ENCODE measurements around the gene QRICH2. TPM values are rescaled to one million over a fixed set of nuclear protein-coding genes. Genes with fewer than 3 reads are reported as not detected.
A peak's percentile ranks its signal among the peaks of the same experiment; 100 is the strongest.

Gene QRICH2
- total and polyA plus RNA-seq, 9 of the 15 experiments (the other 6 are each of a cell fraction or from before 2014, with no cell fraction given), result 0.03 to 1.6 (median 0.81) TPM

- no peak for TF ChIP-seq TCFL5 (CRISPR knock-in tag; conservative IDR thresholded peaks at IDR 0.05)
- peak; percentile 70 for TF ChIP-seq RBM22 (IDR thresholded peaks at IDR 0.05; ENCODE audit: low read depth, low read length, poor library complexity, severe bottlenecking)
- no peak for TF ChIP-seq FOS (IDR thresholded peaks at IDR 0.05; ENCODE audit: extremely low read depth, insufficient read length)
- peak; percentile 47; the same call in 1 of the 2 replicates for TF ChIP-seq ZBED1 (IDR thresholded peaks at IDR 0.05)
- TF ChIP-seq GATAD2B (IDR thresholded peaks at IDR 0.05; ENCODE audit: borderline replicate concordance), result no peak
- TF ChIP-seq, protein P1, sequence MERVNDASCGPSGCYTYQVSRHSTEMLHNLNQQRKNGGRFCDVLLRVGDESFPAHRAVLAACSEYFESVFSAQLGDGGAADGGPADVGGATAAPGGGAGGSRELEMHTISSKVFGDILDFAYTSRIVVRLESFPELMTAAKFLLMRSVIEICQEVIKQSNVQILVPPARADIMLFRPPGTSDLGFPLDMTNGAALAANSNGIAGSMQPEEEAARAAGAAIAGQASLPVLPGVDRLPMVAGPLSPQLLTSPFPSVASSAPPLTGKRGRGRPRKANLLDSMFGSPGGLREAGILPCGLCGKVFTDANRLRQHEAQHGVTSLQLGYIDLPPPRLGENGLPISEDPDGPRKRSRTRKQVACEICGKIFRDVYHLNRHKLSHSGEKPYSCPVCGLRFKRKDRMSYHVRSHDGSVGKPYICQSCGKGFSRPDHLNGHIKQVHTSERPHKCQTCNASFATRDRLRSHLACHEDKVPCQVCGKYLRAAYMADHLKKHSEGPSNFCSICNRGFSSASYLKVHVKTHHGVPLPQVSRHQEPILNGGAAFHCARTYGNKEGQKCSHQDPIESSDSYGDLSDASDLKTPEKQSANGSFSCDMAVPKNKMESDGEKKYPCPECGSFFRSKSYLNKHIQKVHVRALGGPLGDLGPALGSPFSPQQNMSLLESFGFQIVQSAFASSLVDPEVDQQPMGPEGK (CRISPR knock-in tag; IDR thresholded peaks at IDR 0.05; ENCODE audit: borderline replicate concordance), result no peak
- TF ChIP-seq ZNF232 (CRISPR knock-in tag; IDR thresholded peaks at IDR 0.05), result no peak
- TF ChIP-seq PTBP1 (IDR thresholded peaks at IDR 0.05; ENCODE audit: low read depth, low read length), result no peak
- TF ChIP-seq SMARCA4 (IDR thresholded peaks at IDR 0.05), result no peak
- TF ChIP-seq ZNF197 (CRISPR knock-in tag; IDR thresholded peaks at IDR 0.05; ENCODE audit: low read depth), result no peak
- TF ChIP-seq ZMIZ1 (IDR thresholded peaks at IDR 0.05; ENCODE audit: low read depth in 2 of 2, low read length in 2 of 2), result 0 out of 4 replicates have a peak, but pooled peaks of 1 of the 2 experiments have one; percentile 13
- no peak for TF ChIP-seq NCOA2 (IDR thresholded peaks at IDR 0.05; ENCODE audit: partially characterized antibody in 2 of 2)
- no peak for TF ChIP-seq TAF1 (IDR thresholded peaks at IDR 0.05; ENCODE audit: control insufficient read depth, extremely low read depth, insufficient read depth, low read length, severe bottlenecking)
- no peak for TF ChIP-seq ZNF551 (CRISPR knock-in tag; IDR thresholded peaks at IDR 0.05)
- no peak for TF ChIP-seq CBX8 (IDR thresholded peaks at IDR 0.05; ENCODE audit: borderline replicate concordance, extremely low read depth, low read depth, low read length, poor library complexity, severe bottlenecking)
- no peak for TF ChIP-seq XRCC3 (IDR thresholded peaks at IDR 0.05)
- TF ChIP-seq, protein P2, sequence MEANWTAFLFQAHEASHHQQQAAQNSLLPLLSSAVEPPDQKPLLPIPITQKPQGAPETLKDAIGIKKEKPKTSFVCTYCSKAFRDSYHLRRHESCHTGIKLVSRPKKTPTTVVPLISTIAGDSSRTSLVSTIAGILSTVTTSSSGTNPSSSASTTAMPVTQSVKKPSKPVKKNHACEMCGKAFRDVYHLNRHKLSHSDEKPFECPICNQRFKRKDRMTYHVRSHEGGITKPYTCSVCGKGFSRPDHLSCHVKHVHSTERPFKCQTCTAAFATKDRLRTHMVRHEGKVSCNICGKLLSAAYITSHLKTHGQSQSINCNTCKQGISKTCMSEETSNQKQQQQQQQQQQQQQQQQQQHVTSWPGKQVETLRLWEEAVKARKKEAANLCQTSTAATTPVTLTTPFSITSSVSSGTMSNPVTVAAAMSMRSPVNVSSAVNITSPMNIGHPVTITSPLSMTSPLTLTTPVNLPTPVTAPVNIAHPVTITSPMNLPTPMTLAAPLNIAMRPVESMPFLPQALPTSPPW (CRISPR knock-in tag; IDR thresholded peaks at IDR 0.05), result peak; percentile 24; the same call in 1 of the 2 replicates
- no peak for TF ChIP-seq MBD2 (IDR thresholded peaks at IDR 0.05; ENCODE audit: borderline replicate concordance, low read depth)
- TF ChIP-seq POLR2A (conservative IDR thresholded peaks at IDR 0.05), result peak; percentile 29
Measured at GRCh38 chr17:76270770-76271668, 37.1 kb downstream of the QRICH2 start (continued).

All from K562 (cell line).